Suppressor macrophage treated with lipopolysaccharide for 4 hours (primary cell): Measurements from ENCODE around the gene ACVR1.
"Not testable (repeated sequence)": the region's sequence is repeated elsewhere in the genome, so short reads cannot be mapped to it uniquely, and the experiment has no call there.

Experiments used
- DNase-seq: peaks from one replicate; pipeline ENCODE4 v3.0.0-alpha.2; 2020

ACVR1 gene

GRCh38 chr2:157787364-157787938 lies 88.7 kb downstream of the ACVR1 start:
- DNase-seq, result no peak

DNA sequence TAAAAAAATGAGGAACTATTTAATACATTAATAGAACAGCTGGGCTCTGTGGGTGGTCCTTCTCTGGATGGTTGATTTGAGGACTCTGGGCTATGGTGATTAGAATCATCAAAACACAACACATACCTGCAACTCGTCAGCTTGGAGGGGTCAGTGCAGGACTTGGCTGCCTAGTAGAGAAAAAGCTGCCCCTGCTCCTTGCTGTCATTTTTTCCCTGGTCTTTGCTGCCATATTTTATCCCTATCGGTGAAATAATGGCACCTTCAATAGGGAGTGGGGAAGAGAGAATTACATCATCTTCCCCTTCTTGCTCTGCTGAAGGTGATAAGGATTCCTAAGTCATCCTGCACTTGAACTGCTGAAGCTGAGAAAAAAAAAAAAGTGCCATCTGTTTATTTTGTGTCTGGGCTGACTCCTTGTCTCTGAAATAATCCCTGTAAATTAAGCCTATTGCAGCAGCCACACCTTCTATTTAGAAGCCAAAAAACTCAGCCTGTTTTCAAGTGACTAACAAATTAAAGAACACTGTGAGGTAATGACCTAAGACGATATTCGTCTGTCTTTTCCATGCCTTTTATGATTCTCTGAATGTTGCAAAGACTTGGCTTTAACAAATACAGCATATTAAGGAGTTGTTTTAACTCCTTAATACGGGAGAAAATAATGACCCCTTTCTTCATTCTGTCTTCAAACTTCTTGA lies 89.3 kb downstream of the ACVR1 start:
- no peak for DNase-seq

GRCh38 chr2:157785866-157786662 lies 90.1 kb downstream of the ACVR1 start:
- no peak for DNase-seq

- DNase-seq, result no peak
These were observed 90.9 kb downstream of the ACVR1 start for GRCh38 chr2:157785200-157785599.

DNA sequence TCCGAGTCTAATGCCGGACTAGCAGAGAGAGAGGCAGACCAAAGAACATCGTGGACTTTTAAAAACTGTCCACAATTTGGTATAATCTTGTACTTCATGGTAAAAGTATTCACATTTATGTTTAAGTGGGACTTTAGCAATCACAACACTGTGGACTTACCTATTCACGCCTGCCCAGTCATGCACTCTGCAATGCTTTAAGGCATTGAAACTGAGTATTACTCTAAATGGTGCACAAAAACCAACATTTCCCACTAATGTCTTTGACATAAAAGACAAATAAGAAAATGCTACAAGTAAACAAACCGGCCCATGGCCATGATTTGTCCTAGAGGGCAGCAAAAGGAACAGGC lies 91.3 kb downstream of the ACVR1 start:
- DNase-seq, result no peak

DNA sequence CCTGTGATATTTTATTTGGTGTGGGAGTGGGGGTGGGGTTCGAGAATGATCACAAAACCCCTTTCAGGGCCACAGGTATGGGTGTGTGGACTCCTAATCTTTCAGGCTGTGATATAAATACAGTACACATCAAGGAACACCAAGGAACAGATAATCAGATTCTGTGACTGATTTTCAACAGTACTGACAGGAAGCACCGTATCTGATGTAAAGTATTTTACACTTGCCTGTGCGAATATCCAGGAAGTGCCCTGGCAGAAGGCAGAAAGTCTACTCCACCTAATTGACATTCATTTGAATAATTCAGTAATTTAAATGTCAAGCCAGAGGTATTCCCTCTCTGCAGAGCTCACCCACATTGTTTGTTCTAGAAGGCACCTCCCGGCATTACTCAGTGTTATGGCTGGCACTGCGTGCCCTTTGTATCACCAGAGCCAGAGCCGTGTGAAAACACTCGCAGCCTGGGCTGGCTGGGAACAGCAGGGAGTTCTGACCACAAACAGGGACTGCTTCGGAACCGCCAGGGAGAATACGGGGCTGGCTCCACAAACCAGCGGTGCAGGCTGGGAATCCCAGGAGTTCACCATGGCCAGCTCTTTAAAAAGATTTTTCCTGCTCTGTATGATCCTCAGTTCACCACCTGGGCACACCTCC lies 91.8 kb downstream of the ACVR1 start:
- no peak for DNase-seq

DNA sequence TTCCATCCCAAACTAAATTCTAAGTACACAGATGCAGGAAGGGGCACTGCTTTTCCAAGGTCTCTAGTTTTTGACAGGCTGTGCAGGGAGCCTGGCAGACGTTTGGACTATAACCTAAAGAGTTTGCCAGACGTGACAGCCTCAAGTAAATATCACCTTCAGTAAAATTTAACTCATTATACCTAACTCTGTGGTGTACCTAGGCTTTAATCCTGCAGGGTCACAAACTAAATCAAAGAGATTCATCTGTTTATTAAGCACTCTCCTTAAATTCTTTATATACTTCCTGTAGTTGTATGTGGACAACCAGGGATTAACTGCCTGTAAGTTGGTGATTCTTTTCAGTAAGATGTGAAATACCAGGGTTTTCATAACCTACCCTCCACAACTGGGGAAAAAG lies 92.9 kb downstream of the ACVR1 start:
- DNase-seq, result no peak

DNA sequence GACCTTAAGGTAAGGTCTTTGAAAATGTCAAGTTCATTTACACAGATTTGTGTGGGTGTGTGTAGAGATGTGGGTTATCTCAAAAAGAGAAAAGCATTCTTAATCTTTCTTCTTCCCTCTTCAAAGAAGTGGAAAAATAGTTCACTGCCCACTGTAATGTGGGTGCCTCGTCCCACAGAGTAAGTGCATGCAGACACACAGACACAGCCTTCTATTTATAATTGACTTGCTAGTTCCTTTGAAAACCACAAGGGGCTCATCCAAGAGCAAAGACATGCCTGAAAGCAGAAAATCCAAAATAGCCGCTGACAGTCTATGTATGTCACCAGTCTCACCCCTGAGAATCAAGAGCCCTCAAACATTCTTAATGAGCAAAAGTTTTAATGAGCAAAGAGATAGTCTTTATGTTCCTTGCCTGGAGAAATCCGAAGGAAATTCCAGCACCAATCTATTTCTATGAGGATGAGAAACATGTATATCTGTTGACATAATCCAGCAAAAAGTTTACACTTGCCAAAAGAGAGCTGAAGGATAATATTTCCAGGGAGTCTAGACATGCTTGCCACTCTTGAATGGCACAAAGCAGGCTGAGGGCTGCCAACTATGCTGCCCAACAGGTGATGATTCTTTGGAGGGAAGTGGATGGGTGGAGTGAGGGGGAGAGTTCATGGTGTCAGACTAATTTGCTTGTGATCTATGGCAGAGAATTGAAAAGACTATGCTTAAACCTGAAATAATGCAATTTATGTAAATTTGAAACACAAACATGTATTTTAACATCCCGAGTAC lies 93.9 kb downstream of the ACVR1 start:
- no peak for DNase-seq

- no peak for DNase-seq
These were observed 95.9 kb downstream of the ACVR1 start for GRCh38 chr2:157780211-157780610.

- DNase-seq, result no peak
These were observed 96.3 kb downstream of the ACVR1 start for GRCh38 chr2:157779794-157780193.

- DNase-seq, result peak; percentile 69
These were observed 98.7 kb downstream of the ACVR1 start for GRCh38 chr2:157777427-157777826.

GRCh38 chr2:157771234-157771633 lies 104.9 kb downstream of the ACVR1 start:
- DNase-seq, result no peak

DNA sequence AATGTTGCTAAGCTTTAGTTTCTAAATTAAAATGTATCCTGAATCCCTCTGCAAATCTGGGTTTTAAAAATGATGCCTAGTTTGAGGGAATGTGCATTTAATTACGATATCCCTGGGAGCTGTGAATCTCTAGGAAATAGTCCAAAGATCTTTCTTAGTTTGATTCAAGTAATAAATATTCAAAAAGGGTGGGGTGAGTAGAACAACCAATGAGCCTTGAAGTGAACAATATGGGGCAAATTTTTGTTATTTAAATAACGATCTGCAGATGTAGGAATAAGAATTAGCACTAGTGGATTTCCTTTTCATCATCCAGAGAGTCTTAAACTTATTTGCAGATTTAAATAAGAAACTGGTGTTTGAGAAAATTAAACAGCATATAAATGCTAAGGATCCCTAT lies 106.3 kb downstream of the ACVR1 start:
- DNase-seq, result no peak

DNA sequence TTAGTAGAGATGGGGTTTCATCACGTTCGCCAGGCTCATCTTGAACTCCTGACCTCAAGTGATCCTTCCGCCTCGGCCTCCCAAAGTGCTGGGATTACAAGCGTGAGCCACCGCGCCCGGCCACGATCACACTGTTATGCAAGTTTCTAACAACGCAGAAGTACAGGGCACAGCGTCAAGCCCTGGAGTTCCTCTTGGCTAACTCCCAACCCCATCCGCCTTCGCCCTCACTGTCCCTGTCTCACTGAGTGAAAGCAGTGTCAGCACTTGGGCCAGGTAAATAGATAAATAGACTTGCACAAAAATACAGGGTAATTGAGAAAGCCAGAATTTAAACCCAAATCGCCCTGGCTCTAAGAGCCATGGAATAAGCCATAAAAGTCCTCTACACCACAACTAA lies 111.7 kb downstream of the ACVR1 start:
- no peak for DNase-seq

DNA sequence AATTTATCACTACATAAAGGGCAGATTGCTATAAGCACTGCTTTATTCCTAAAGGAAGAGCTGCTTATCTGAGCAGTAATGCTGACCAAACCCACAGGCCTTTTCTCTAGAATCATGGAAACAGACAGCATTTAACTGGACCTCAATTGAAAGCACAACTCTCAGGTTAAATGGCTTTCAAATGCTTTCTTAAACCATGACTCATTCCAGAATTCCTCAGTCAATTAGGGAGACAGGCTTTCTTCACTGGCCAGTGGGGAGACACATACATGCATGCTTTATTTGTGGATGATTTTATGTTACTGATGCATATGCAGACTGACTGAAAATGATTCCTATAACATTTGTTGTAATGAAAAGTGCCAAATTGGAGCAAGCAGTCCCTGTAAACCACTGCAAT lies 114.6 kb downstream of the ACVR1 start:
- no peak for DNase-seq

DNA sequence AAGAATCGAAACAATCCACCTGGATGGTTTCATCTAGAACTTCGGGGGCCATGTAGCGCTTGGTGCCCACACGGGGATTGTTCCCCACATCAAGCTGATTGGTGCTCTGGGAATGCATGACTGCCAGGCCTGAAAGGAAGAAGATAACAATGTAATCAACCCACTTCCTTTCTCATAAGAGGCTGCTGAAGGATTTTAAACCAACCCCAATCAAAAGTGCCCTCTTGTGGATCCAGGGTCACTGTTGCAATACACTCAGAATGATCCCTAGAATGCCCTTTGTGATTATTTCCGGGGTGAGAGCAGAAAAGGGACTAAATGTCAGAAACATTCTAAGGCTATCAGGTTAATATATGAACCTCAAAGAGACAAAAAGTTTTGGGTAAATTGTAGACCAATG lies 115.2 kb downstream of the ACVR1 start:
- DNase-seq, result no peak

- DNase-seq, result no peak
These were observed 116.3 kb downstream of the ACVR1 start for GRCh38 chr2:157759855-157760254.

GRCh38 chr2:157758586-157758985 lies 117.5 kb downstream of the ACVR1 start:
- DNase-seq, result no peak

GRCh38 chr2:157757500-157757899 lies 118.6 kb downstream of the ACVR1 start:
- no peak for DNase-seq

- not testable (repeated sequence) for DNase-seq
These were observed 119.7 kb downstream of the ACVR1 start for GRCh38 chr2:157756447-157756846.

DNA sequence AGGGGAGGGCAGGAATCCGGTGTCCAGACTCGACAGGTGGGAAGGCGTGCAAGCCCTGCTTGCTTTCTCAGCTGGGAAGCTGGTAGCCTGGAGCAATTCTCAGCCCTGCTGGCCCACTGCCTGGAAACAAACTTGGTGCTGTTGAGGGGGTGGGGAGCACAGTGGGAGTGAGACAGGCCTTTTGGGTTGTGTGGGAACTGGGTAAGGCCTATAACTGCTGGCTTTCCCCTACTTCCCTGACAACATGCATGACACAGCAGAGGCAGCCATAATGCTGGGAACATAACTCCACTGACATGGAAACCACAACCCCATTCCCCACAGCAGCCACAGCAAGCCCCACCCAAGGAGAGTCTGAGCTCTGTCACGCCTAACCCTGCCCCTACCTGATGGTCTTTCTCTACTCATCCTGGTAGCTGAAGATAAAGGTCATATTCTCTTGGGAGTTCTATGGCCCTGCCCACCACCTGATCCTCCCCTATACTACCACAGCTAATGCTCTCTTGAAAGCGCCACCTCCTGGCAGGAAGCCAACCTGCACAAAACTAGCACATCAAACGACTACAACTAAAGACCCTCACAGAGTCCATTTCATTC lies 124.6 kb downstream of the ACVR1 start:
- no peak for DNase-seq

DNA sequence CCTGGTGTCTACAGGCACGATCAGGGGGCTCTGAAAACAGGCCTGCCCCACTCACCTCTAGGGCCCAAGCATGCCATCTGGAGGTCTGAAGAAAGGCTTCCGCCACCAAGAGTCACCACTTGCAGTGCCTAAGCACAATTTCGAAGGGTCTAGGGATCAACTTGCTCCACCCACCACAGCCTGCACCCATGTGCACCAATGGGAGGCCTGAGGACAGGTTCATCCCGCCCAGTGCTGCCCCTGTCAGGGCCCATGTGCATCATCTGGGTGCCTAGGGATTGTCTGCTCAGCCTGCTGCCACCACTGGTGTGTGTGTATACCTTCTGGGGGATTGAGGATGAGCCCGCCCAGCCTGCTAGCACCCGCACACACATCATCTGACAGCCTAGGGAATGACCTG lies 126.4 kb downstream of the ACVR1 start:
- no peak for DNase-seq
